ENCODE measurements around the gene MAP2K4. TPM values are rescaled to one million over a fixed set of nuclear protein-coding genes. Genes with fewer than 3 reads are reported as not detected.

Gene MAP2K4
- total RNA-seq, 1 donor from 2014 or later, result 36.5 TPM

DNA sequence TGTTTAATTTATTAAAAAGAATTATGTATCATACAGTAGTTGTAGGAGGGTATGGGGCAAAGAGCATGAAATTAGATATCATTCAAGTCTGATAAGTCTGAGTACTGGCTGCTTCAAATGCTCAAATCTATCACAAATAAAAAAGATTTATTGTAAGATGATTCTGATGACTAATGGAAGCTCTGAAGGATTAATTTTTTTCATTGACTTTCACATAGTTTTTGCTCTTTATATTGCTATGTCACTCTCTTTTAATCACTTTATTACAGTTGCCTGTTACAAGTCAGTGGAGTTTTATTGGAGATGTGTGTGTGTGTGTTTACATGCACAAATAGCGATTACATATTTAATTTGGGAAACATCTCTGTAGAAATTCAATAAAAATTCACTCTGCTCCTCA lies 15.0 kb downstream of the MAP2K4 start:
- TF ChIP-seq, protein P1, sequence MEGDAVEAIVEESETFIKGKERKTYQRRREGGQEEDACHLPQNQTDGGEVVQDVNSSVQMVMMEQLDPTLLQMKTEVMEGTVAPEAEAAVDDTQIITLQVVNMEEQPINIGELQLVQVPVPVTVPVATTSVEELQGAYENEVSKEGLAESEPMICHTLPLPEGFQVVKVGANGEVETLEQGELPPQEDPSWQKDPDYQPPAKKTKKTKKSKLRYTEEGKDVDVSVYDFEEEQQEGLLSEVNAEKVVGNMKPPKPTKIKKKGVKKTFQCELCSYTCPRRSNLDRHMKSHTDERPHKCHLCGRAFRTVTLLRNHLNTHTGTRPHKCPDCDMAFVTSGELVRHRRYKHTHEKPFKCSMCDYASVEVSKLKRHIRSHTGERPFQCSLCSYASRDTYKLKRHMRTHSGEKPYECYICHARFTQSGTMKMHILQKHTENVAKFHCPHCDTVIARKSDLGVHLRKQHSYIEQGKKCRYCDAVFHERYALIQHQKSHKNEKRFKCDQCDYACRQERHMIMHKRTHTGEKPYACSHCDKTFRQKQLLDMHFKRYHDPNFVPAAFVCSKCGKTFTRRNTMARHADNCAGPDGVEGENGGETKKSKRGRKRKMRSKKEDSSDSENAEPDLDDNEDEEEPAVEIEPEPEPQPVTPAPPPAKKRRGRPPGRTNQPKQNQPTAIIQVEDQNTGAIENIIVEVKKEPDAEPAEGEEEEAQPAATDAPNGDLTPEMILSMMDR (IDR thresholded peaks at IDR 0.05; ENCODE audit: unreplicated experiment), result no peak
- peaks cover 15% of the 10 kb centered on the region for H3K4me1 Mint-ChIP-seq (ENCODE audit: unreplicated experiment)
- no peak overlapping the region for H3K4me3 Mint-ChIP-seq (ENCODE audit: unreplicated experiment)
- no peaks in the 10 kb centered on the region for H3K36me3 Mint-ChIP-seq (ENCODE audit: low read depth, unreplicated experiment)
- no peaks in the 10 kb centered on the region for H3K9me3 Mint-ChIP-seq (ENCODE audit: unreplicated experiment)
- no peak for DNase-seq (ENCODE audit: low spot score)
- H3K27ac Mint-ChIP-seq (ENCODE audit: unreplicated experiment), result no peak overlapping the region
- H3K27me3 Mint-ChIP-seq (ENCODE audit: unreplicated experiment), result no peaks in the 10 kb centered on the region

DNA sequence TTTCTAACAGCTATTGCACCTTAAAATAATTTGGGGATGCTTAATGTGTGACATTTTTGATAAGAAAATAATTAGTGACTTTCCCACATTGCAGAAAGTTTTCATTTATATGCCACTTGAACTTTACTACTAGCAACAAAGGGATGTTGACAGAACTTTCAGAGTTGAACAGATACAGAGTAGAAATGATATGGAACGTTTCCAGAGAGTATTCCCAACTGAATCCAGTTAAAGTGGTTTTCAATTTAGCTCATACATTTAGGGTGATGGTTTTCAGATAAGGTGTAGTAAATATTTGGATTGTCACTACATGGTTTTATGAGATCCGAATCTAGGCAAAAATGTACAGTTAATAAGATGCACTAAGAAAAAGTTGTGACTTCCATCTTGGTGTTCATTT lies 17.3 kb downstream of the MAP2K4 start:
- no peaks in the 10 kb centered on the region for H3K9me3 Mint-ChIP-seq (ENCODE audit: unreplicated experiment)
- peaks cover 6% of the 10 kb centered on the region for H3K4me1 Mint-ChIP-seq (ENCODE audit: unreplicated experiment)

DNA sequence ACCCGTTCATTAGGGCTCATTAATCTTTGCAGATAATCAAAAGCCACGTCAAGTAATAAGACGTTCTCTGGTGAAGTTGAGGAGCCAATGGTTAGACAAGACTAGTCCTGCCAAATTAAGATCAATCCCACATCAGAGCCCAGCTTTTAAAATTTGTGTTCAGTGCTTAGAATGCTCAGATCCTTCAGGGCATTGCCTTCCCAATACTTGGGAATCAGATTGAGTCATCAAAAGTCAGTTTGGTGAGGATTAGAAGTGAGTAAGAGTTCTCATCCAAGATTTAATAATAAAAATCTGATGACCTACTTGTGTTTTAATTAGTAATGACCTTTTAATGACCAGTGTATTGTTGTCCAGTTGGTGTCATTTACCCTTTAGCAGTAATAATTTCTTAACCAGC lies 19.8 kb downstream of the MAP2K4 start:
- no peak overlapping the region for H3K27ac Mint-ChIP-seq (ENCODE audit: unreplicated experiment)
- DNase-seq (ENCODE audit: low spot score), result no peak
- no peaks in the 10 kb centered on the region for H3K9me3 Mint-ChIP-seq (ENCODE audit: unreplicated experiment)
- TF ChIP-seq, protein P1 (IDR thresholded peaks at IDR 0.05; ENCODE audit: unreplicated experiment), result no peak
- no peaks in the 10 kb centered on the region for H3K36me3 Mint-ChIP-seq (ENCODE audit: low read depth, unreplicated experiment)
- H3K4me1 Mint-ChIP-seq (ENCODE audit: unreplicated experiment), result peaks cover 6% of the 10 kb centered on the region
- H3K27me3 Mint-ChIP-seq (ENCODE audit: unreplicated experiment), result no peaks in the 10 kb centered on the region
- H3K4me3 Mint-ChIP-seq (ENCODE audit: unreplicated experiment), result no peak overlapping the region

More for the DNA sequence above, 17.3 kb downstream of the MAP2K4 start:
- TF ChIP-seq, protein P1 (IDR thresholded peaks at IDR 0.05; ENCODE audit: unreplicated experiment), result no peak
- no peak overlapping the region for H3K4me3 Mint-ChIP-seq (ENCODE audit: unreplicated experiment)
- DNase-seq (ENCODE audit: low spot score), result no peak
- no peaks in the 10 kb centered on the region for H3K27me3 Mint-ChIP-seq (ENCODE audit: unreplicated experiment)
- no peaks in the 10 kb centered on the region for H3K36me3 Mint-ChIP-seq (ENCODE audit: low read depth, unreplicated experiment)
- no peak overlapping the region for H3K27ac Mint-ChIP-seq (ENCODE audit: unreplicated experiment)

DNA sequence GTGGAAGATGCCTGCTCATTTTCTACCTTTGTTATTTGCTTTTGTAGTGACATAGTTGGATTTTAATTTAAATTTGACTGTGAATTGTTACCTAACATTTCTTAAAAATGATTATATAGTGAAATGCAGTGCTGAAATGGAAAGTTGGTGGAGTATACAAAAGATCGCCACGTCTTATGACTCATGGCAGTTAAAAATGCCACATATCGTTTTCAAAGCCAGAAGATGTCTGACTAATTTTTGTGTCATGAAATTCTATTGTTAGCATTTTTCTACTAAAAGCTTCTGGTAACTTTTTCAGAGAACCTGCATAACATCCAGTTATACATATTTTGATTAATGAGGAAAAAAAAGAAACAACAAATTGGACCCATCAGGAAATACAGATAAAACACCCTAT lies 20.6 kb downstream of the MAP2K4 start:
- Mint-ChIP-seq H3K4me3 (ENCODE audit: unreplicated experiment) (no peak overlapping the region), H3K36me3 (ENCODE audit: low read depth, unreplicated experiment) (no peaks in the 10 kb centered on the region), H3K9me3 (ENCODE audit: unreplicated experiment) (no peaks in the 10 kb centered on the region), H3K27ac (ENCODE audit: unreplicated experiment) (no peak overlapping the region), H3K27me3 (ENCODE audit: unreplicated experiment) (no peaks in the 10 kb centered on the region), H3K4me1 (ENCODE audit: unreplicated experiment) (peaks cover 5% of the 10 kb centered on the region)
- DNase-seq (ENCODE audit: low spot score), result no peak
- TF ChIP-seq, protein P1 (IDR thresholded peaks at IDR 0.05; ENCODE audit: unreplicated experiment), result no peak

- TF ChIP-seq, protein P1 (IDR thresholded peaks at IDR 0.05; ENCODE audit: unreplicated experiment), result no peak
- Mint-ChIP-seq H3K27ac (ENCODE audit: unreplicated experiment) (no peak overlapping the region), H3K4me3 (ENCODE audit: unreplicated experiment) (no peak overlapping the region), H3K9me3 (ENCODE audit: unreplicated experiment) (no peaks in the 10 kb centered on the region), H3K36me3 (ENCODE audit: low read depth, unreplicated experiment) (no peaks in the 10 kb centered on the region), H3K4me1 (ENCODE audit: unreplicated experiment) (peaks cover 2% of the 10 kb centered on the region), H3K27me3 (ENCODE audit: unreplicated experiment) (no peaks in the 10 kb centered on the region)
- no peak for DNase-seq (ENCODE audit: low spot score)
Observed at GRCh38 chr17:12043702-12044101, 23.0 kb downstream of the MAP2K4 start.

Data from endothelial cell (in vitro differentiated cells).